Activated CD8-positive, alpha-beta memory T cell treated with anti-CD3 and anti-CD28 coated beads, Interleukin-2, amount 50 U/mL, for 24 hours (primary cell): ENCODE results near the gene IL17RD.

Experiments
- DNase-seq: peaks from one replicate; pipeline ENCODE4 v3.0.0-alpha.2; 2020; ENCODE audit errors: extremely low read depth

The IL17RD gene

DNA sequence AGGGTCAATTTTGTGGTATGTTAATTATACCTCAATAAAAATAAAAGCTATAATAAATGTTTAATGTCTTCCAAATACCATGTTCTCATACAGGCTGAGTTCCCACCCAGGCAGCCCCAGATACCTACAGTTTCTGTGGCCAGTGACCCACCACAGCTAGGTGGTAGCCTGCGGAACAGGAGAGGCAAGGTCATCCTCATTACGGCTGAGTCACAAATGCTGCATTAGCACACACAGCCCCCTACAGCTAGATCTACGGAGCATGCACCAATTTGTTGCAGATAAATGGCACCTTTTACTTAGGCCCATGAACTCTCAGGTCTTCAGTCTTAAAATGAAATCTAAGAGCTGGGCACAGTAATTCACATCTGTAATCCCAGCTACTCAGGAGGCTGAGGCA lies 99.6 kb downstream of the IL17RD start:
- no peak for DNase-seq

DNA sequence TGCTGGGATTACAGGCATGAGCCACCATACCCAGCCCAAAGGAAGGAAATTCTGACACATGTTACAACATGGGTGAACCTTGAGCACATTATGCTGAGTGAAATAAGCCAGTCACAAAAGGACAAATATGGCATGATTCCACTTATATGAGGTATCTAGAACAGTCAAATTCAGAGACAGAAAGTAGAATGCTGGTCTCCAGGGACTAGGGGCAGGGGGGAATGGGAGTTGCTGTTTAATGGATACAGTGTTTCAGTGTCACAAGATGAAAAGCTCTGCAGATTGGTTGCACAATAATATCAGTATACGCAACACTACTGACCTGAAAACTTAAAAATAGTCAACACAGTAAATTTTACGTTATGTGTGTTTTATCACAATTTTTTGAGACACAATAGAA lies 100.6 kb downstream of the IL17RD start:
- no peak for DNase-seq

DNA sequence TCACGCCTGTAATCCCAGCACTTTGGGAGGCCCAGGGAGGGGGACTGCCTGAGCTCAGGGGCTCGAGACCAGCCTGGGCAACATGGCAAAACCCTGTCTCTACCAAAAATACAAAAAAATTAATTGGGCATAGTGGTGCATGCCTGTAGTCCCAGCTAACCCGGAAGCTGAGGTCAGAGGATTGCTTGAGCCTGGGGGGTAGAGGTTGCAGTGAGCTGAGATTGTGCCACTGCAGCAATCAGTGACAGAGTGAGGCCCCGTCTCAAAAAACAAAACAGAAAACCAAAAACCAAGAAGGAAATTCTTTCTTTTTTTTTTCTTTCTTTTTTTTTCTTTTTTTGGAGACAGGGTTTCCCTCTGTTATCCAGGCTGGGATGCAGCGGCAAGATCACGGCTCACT lies 101.2 kb downstream of the IL17RD start:
- no peak for DNase-seq

DNA sequence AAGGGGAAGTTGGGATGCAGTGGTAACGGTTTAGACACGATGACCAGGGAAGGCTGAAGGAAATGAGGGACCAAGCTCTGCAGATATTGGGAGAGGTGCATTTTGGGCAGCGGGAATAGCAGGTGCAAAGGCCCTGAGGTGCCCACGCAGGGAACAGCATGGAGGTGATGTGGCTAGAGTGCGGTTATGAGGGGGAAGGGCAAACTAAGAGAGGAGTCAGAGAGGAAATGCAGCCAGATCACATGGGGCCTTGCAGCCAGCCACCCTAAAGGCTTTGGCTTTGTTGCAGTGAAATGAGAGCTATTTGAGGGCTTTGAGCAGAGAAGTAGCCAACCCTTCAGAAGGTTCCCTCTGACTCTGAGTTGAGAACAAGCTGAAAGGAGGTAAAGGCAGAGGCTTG lies 102.1 kb downstream of the IL17RD start:
- DNase-seq, result no peak

DNA sequence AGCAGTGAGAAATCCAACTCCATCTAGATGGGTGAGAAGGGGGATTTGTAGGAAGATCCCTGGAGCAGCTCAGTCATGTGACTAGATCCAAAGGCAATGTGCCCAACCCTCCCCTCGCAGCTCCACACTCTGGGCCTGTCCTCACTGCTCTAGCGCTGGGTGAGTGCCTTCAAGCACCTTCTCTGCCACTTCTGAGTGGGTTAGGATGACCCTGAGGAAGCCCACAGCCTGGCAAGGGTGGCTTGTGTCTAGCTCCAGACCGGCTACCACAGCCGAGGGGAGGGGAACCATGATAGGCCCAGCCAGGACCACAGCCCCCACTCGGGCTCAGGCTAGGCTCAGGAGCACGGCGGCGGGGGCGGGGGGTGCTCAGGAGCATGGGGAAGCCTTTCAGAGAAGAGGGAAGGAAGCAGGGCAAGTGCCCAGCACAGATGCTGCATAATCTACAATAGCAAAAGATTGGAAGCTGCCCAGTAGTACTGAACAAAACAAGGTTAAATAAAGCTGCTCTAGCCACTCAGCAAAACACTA lies 103.0 kb downstream of the IL17RD start:
- DNase-seq, result no peak

DNA sequence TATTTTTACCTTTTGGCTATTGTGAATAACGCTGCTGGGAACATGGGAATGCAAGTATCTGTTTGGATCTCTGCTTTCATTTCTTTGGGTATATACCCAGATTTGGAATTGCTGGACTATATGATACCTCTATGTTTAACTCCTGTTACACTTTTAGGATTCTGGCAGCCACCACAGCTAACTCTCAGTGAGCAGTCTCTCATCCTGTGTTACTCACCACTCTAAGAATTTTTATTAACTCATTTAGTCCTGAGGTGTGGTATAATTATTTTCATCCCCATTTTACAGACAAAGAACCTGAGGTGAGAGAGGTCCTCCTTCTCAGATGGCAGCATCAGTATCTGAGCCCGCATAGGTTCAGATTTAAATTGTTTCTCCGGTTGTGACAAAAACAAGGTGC lies 103.6 kb downstream of the IL17RD start:
- DNase-seq, result no peak

DNA sequence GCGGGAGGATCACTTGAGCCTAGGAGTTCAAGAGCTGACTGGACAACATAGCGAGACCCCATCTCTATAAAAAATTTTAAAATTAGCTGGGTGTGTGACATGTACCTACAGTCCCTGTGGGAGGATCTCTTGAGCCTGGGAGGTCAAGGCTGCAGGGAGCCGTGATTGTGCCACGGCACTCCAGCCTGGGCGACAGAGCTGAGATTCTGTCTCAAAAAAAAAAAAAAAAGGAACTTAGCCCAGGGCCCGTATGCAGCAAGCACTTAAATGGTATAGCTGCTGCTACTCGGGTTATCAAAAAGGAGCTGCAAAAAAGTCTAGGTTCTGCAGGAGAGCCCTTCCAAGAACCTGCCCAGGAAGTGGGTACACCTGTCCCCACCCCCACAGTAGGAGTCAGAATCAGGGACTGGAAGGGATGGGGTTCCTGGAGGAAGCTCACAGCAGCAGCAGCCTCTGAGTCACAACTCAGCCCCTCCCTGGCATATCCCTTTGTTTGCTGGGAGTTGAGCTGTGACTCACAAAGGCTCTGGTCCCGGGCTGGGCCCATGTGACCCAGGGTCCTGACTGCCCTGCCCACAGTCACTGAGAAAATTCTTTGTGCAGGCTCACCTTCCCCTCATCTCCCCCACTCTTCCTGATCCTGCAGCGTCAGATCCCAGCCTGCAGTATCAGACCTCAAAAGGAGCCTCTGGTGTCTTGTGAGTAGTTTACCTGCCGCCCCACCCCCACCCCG lies 104.9 kb downstream of the IL17RD start, which contains the start of gene SPATA12:
Gene SPATA12 (plus strand): TSS at position 576 of the 733 bp plus-strand sequence. CDS start 13,031 bp downstream, outside the sequence.
- DNase-seq, result no peak

DNA sequence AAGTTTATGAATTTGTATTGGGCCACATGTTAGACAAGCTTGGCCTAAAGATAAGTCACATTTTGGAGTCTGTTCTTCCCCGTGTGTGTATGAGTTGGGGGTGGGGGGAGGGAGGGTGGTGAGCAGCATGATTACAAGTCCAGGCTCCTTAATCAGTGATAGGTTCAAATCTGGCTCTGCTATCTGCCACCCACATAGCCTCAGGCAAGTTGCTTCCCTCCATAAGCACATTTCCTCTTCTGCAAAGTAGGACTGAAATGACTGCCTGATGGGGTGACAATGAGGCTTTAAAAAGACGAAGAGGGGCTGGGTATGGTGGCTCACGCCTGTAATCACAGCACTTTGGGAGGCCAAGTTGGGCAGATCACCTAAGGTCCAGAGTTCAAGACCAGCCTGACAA lies 105.7 kb downstream of the IL17RD start:
- no peak for DNase-seq

DNA sequence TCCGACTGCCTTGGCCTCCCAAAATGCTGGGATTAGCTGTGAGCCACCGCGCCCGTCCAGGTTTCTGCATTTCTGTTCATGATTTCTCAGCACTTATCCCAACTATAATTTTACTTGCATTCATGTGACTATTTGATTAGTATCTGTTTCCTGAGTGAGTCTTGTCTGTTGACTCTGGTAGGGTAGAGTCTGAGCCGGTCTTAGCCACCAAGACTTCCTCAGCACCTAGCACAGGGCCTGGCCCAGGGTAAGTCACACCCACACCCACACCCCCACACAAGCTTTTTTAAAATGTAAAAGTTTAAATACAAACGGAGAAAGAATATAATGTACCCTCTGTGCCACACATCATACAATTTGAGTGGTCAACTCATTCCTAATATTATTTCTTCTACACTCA lies 107.8 kb downstream of the IL17RD start:
- no peak for DNase-seq

DNA sequence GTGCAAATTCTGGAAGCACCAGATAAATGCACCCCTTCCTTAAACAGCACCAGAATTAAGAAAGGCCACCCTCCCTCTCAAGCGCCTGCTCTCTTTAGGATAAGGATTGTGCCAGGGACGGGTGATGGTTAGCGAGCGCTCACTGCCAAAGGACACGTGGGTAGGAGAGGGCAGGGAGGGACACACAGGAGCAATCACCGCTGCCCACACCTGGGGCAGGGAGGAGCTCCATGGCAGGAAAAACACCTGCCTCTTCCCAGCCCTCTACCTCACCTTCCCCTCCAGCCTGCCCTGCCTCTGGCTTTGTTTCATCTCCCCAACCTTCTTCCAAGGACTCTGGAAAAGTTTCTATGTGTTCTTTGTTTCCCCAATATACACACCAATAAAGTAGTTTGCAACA lies 112.0 kb downstream of the IL17RD start:
- no peak for DNase-seq

DNA sequence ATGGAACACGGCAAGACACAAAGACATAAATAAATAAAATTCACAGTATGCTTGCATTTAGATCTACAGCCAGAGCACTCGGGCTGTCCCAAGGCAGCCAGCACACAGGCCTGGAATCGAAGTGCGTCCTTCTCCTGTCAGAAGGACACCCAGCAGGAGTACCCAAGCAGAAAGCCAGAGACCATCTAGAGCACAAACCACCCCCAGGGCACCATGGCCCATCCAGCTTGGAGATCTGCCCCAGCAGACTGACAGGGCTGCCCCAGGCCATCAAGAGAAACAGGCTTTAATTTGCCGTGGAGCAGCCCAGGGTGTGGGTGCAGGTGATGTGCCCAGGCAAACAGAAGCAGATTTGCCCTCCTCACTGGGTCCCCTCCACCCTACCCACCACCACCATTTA lies 112.5 kb downstream of the IL17RD start:
- DNase-seq, result no peak

DNA sequence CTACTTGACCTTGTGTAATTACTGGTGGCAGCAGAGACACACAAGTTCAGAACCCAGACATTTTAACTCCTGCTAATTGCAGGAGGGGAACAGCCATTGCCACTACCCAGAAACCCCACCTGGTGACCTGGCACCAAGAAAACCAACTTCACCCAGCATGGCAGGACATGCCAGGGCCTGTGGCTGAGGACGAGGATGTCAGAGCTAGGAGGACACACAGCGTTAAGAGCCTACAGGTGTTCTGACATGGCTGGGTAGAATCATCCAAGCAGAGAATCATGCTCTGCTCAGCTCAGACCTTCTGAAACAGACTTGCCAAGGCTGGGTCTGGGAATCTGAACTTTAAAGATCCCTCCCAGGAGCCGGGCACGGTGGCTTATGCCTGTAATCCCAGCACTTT lies 116.4 kb downstream of the IL17RD start:
- DNase-seq, result no peak

DNA sequence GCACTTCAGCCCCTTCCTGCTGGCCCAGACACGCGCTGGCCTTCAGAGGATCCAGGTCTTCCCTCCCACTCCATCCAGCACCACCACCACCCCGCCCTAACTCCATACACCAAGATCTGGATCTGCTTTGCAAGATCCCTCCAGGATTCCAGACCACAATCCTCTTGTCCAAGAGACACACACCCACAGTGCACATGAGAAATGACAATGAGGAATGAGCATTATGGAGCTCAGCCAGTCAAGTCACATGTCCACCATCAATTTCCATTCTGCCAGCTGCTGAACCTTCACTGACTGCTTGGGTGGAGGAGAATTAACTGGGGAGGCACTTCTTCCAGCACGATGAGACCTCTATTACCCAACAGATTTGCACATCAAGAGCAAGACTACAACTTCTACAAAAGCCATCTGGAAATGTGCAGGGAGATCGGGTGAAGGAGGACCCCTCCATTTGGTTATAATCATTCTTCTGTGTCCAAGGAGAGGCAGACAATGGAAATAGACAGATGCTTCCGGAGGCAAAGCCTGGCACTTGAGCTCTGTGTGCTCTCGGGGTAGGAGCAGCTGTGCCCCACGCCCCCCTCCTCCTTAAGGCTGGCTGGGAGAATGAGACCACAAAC lies 117.0 kb downstream of the IL17RD start:
- no peak for DNase-seq

DNA sequence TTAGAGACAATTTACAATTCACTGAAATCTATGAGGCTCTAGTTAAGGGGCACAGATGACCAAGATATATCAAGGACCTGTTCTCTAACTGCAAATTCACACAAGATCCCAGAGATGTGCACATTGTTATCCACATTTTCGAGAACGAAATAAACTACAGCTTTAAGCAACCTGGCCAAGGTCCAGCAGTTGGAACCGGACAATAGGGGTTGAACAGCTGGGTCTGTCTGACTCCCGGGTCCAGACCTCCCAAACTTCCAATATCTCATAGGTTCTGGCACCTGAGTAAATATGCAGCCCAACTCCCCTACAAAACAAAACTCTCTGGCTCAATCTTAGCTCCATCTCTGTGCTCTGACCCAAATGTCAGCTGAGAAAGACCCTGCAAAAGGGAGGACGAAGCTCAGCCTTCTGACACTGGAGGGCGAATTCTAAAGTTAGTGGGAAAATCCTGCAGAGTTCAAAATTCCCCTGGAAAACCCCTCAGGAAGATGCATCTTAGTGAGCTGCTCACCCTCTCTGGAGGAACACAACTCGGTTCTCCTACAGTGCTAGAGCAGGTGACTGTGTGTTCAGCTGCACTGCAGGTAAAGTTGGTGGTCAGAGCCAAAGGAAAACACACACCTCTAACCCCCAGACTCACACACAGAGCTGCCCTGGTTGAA lies 118.9 kb downstream of the IL17RD start:
- no peak for DNase-seq

DNA sequence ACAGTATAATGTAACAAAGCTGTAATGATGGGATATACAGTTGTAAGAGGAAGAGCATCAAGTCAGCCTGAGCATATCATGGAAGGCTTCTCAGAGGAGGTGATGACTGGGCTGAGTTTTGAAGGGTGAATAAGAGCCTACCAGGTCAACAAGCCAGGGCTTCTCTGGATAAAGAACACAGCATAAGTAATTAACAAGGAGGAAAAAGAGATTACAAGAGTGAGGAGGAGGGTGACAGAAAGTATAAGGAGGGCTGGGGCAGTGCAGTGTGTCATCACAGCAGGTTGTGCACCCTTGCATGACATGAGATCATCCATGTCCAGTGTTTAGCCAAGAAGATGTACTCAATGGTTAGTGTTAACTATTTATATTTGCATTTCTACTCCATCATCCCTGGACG lies 121.6 kb downstream of the IL17RD start:
- DNase-seq, result no peak

DNA sequence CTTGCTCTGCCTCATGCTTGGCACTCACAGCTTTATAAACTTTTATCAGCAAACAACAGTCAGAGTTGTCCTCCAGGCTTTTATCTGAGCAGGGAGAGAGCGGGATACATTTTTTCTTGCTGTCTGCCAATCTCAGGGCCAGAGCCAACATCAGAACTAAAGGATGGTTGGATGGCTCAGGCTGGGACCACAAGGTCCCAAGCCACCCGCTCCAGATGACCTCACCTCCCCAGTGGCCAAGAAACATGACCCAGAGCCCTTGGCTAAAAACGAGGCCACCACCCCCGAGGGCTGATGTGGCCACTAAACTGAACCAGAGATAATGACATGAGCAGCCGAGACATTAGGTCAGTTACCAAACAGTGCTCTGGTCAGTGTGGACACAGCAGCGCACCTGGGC lies 123.5 kb downstream of the IL17RD start:
- DNase-seq, result no peak
